Caco-2 (cell line): Measurements from ENCODE around the gene PNPLA8. TPM values are rescaled to one million over a fixed set of nuclear protein-coding genes. Genes with fewer than 3 reads are reported as not detected.

Experiments used
- BruUV-seq: library from RNA; stranded (reverse); fragments of 400-500 nt; replicated peaks from 2 replicates; lab custom pipeline; 2021; lab: Mats Ljungman, UMichigan
- CTCF ChIA-PET: fragments of 300-600 bp; sonication (Branson Sonifier 250); formaldehyde crosslinking; loops from one replicate; lab custom pipeline; 2022; ENCODE audit warnings: antibody characterized with exemption; lab: Charles Lee
- POLR2A ChIA-PET: fragments of 300-600 bp; sonication (Branson Sonifier 250); formaldehyde crosslinking; loops from one replicate; lab custom pipeline; 2022; ENCODE audit warnings: antibody characterized with exemption; lab: Charles Lee
- DNase-seq, 2 experiments: peaks; one replicate each; pipeline versions ENCODE4 v3.0.0 to v3.0.0-alpha.2; 2020 to 2022
- H3K27me3 ChIP-seq: replicated peaks from 2 replicates; pipeline ENCODE4 v1.6.0; 2011; ENCODE audit warnings: low read length; ENCODE audit not compliant: control insufficient read depth, insufficient read depth
- H3K36me3 ChIP-seq: 2 replicates; pipeline ENCODE4 v1.5.1; 2011; ENCODE audit warnings: low read length; ENCODE audit not compliant: control insufficient read depth, insufficient read depth
- H3K4me1 ChIP-seq: fragments of 250-450 bp; sonication (Bioruptor Pico); 2 replicates; pipeline ENCODE4 v1.5.1; 2020; ENCODE audit warnings: mild to moderate bottlenecking
- H3K4me3 ChIP-seq: 2 replicates; pipeline ENCODE4 v1.5.1; 2011; ENCODE audit warnings: low read depth, mild to moderate bottlenecking, control low read depth, low read length
- H3K9me3 ChIP-seq: fragments of 250-450 bp; sonication (Bioruptor Pico); 2 replicates; pipeline ENCODE4 v1.5.1; 2020; ENCODE audit warnings: mild to moderate bottlenecking, moderate library complexity
- H3K27ac Mint-ChIP-seq: one replicate; pipeline ENCODE4 v1.8.0; 2022; ENCODE audit warnings: mixed read lengths; ENCODE audit not compliant: unreplicated experiment
- H3K27me3 Mint-ChIP-seq: one replicate; pipeline ENCODE4 v1.8.0; 2022; ENCODE audit warnings: mixed read lengths; ENCODE audit not compliant: insufficient read depth, unreplicated experiment
- H3K36me3 Mint-ChIP-seq: one replicate; pipeline ENCODE4 v1.8.0; 2022; ENCODE audit warnings: mild to moderate bottlenecking, mixed read lengths; ENCODE audit not compliant: insufficient read depth, unreplicated experiment
- H3K4me1 Mint-ChIP-seq: one replicate; pipeline ENCODE4 v1.8.0; 2022; ENCODE audit warnings: low read depth, mixed read lengths; ENCODE audit not compliant: unreplicated experiment
- H3K4me3 Mint-ChIP-seq: one replicate; pipeline ENCODE4 v1.8.0; 2022; ENCODE audit warnings: mild to moderate bottlenecking, moderate library complexity, mixed read lengths; ENCODE audit not compliant: unreplicated experiment
- H3K9me3 Mint-ChIP-seq: one replicate; pipeline ENCODE4 v1.8.0; 2022; ENCODE audit warnings: mixed read lengths; ENCODE audit not compliant: unreplicated experiment
- intact Hi-C: fragments of 100-400 bp; cut with micrococcal nuclease; formaldehyde crosslinking; loops from one replicate; pipeline ENCODE4 v1.10.0; 2022; ENCODE audit not compliant: unreplicated experiment
- total RNA-seq: library from RNA; stranded (reverse); gene quantifications from 2 replicates; pipeline ENCODE4 v1.2.3, GENCODE V29; 2022
- TF ChIP-seq, protein P1 (sequence below), 2 experiments: fragments of 200-600 bp in 1 of 2; IDR thresholded peaks; 1 replicate in 1 of 2; 2 replicates in 1 of 2; pipeline versions ENCODE4 v1.5.1 to v1.8.0; 2011 to 2022; ENCODE audit warnings: antibody characterized with exemption in 1 of 2, control low read depth in 1 of 2, inconsistent platforms in 1 of 2, low read depth in 1 of 2, low read length in 1 of 2, mild to moderate bottlenecking in 1 of 2, moderate library complexity in 1 of 2; ENCODE audit not compliant: insufficient read depth in 1 of 2, severe bottlenecking in 1 of 2, unreplicated experiment in 1 of 2

Gene PNPLA8
- total RNA-seq, 1 experiment from 2014 or later, result 15.3 TPM

DNA sequence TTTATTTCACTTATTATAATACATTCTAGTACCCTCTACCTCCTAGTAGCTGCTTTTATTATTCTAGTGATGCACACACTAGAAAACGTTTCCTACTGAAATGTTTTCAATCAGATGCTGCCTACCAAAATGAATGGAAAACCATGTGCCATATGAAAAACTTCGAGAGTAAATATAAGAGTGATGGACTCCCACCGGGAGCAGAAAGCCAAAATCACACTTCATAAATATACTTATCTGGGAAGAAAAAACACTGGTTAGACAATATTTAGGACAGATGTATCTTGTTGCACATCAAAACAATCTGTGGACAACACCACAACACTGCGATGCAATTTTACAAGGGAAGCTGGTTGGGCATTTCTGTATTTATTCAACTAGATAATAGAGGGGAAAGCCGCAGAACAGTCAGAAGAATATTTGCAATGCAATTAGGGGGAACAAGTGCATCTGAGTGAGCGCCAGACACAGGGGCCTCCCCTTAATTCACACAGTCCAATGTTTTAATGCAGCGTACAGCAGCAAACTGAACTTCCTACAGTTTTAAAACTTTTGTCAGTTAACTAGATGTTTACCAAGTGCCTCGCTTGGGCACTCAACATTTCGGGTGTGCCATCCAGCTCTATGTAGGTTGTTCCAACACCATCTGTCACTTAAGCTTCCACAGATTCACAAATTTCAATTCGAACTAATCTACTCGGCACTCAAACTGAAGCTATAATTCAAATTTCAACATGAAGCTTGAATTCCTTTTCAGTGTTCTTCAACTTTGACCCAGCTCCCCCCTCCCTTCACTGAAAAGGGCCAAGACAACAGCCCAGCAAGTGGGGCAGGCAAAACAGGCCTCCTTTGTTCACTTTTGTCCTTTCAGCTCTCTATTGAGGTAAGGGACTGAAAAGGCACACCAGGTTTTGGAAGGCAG is 77.1 kb downstream of the PNPLA8 start:
- Histone ChIP-seq H3K9me3 (no peaks in the 10 kb centered on the region), H3K4me3 (no peak overlapping the region), H3K4me1 (peaks cover 47% of the 10 kb centered on the region), H3K27me3 (no peaks in the 10 kb centered on the region), H3K36me3 (no peaks in the 10 kb centered on the region)
- ChIA-PET CTCF (no interaction called here), POLR2A (interaction anchor here (0.5 to 0.6 kb wide), 2 partner anchors 237 to 445 kb away, joined by 4 read pairs; no protein-coding TSS in a partner anchor)
- TF ChIP-seq, protein P1, sequence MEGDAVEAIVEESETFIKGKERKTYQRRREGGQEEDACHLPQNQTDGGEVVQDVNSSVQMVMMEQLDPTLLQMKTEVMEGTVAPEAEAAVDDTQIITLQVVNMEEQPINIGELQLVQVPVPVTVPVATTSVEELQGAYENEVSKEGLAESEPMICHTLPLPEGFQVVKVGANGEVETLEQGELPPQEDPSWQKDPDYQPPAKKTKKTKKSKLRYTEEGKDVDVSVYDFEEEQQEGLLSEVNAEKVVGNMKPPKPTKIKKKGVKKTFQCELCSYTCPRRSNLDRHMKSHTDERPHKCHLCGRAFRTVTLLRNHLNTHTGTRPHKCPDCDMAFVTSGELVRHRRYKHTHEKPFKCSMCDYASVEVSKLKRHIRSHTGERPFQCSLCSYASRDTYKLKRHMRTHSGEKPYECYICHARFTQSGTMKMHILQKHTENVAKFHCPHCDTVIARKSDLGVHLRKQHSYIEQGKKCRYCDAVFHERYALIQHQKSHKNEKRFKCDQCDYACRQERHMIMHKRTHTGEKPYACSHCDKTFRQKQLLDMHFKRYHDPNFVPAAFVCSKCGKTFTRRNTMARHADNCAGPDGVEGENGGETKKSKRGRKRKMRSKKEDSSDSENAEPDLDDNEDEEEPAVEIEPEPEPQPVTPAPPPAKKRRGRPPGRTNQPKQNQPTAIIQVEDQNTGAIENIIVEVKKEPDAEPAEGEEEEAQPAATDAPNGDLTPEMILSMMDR (IDR thresholded peaks at IDR 0.05; ENCODE audit: insufficient read depth in 1 of 2, low read depth in 1 of 2, low read length in 1 of 2, severe bottlenecking in 1 of 2, unreplicated experiment in 1 of 2), result no peak
- intact Hi-C loops, result loop anchor here (5.0 kb wide), 1 partner anchor 212 kb away; no protein-coding TSS in a partner anchor
- DNase-seq, result peak in 1 of 2 experiments; percentile 26
- Mint-ChIP-seq H3K4me3 (no peak overlapping the region), H3K36me3 (no peaks in the 10 kb centered on the region), H3K27ac (no peak overlapping the region), H3K27me3 (no peaks in the 10 kb centered on the region), H3K9me3 (no peaks in the 10 kb centered on the region), H3K4me1 (peaks cover 39% of the 10 kb centered on the region)
- BruUV-seq, result no TSS peak

DNA sequence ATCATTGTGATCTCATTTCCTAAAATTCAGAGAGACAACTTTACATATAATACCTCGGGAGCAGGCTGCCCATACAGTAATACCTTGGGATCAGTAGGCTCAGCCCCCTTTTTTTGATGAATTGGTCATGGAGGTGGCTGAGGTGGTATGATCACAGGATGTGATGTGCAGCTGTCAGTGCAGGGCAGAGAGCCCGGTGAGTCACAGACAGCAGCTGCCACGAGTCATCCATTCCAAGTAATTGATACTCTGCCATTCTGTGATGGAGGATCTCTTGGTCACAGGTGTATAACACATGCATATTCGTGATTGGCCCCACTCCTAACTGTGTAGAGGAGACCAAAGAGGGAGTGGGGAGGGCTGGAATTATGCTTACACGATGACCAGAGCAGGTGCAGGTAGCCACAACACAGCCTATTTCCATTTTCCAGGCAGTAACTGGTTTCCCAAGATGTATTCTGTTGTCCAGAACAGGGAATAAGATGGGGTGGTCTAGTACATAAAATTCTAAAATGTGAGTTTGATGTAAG is 83.8 kb downstream of the PNPLA8 start:
- peaks cover 31% of the 10 kb centered on the region for H3K4me1 Mint-ChIP-seq
- H3K9me3 Mint-ChIP-seq, result no peaks in the 10 kb centered on the region
- no peak for DNase-seq
- Histone ChIP-seq H3K36me3 (no peaks in the 10 kb centered on the region), H3K4me3 (no peak overlapping the region), H3K9me3 (no peaks in the 10 kb centered on the region), H3K27me3 (no peaks in the 10 kb centered on the region), H3K4me1 (peaks cover 45% of the 10 kb centered on the region)
- CTCF ChIA-PET, result interaction anchor here (0.6 kb wide), 1 partner anchor 227 kb away, joined by 5 read pairs; no protein-coding TSS in a partner anchor
- H3K27me3 Mint-ChIP-seq, result no peaks in the 10 kb centered on the region
- H3K36me3 Mint-ChIP-seq, result peaks cover 11% of the 10 kb centered on the region
- intact Hi-C loops, result no loop called here
- POLR2A ChIA-PET, result interaction anchor here (1.2 kb wide), 1 partner anchor 12 kb away, joined by 3 read pairs; no protein-coding TSS in a partner anchor
- no peak overlapping the region for H3K4me3 Mint-ChIP-seq
- TF ChIP-seq, protein P1 (IDR thresholded peaks at IDR 0.05; ENCODE audit: insufficient read depth in 1 of 2, low read depth in 1 of 2, low read length in 1 of 2, severe bottlenecking in 1 of 2, unreplicated experiment in 1 of 2), result no peak
- BruUV-seq, result no TSS peak
- no peak overlapping the region for H3K27ac Mint-ChIP-seq

GRCh38 chr7:108441392-108441955 is 84.5 kb downstream of the PNPLA8 start:
- DNase-seq, result no peak
- peaks cover 15% of the 10 kb centered on the region for H3K36me3 Mint-ChIP-seq
- Histone ChIP-seq H3K4me3 (no peak overlapping the region), H3K4me1 (peaks cover 41% of the 10 kb centered on the region), H3K36me3 (no peaks in the 10 kb centered on the region), H3K27me3 (no peaks in the 10 kb centered on the region), H3K9me3 (no peaks in the 10 kb centered on the region)
- peaks cover 25% of the 10 kb centered on the region for H3K4me1 Mint-ChIP-seq
- POLR2A ChIA-PET, result interaction anchor here (1.2 kb wide), 1 partner anchor 13 kb away, joined by 3 read pairs; no protein-coding TSS in a partner anchor
- H3K4me3 Mint-ChIP-seq, result no peak overlapping the region
- TF ChIP-seq, protein P1 (IDR thresholded peaks at IDR 0.05; ENCODE audit: insufficient read depth in 1 of 2, low read depth in 1 of 2, low read length in 1 of 2, severe bottlenecking in 1 of 2, unreplicated experiment in 1 of 2), result no peak
- H3K9me3 Mint-ChIP-seq, result no peaks in the 10 kb centered on the region
- H3K27ac Mint-ChIP-seq, result no peak overlapping the region
- intact Hi-C loops, result no loop called here
- CTCF ChIA-PET, result interaction anchor here (0.6 kb wide), 2 partner anchors 9 to 226 kb away, joined by 5 read pairs; no protein-coding TSS in a partner anchor
- no peaks in the 10 kb centered on the region for H3K27me3 Mint-ChIP-seq
- BruUV-seq, result no TSS peak
